Measurements from ENCODE around the gene LRRC1.

Gene LRRC1

GRCh38 chr6:53878808-53879207 is 84.0 kb downstream of the LRRC1 start:
- DNase-seq (ENCODE audit: low read depth in 4 of 4, low spot score in 1 of 4), result no peak

GRCh38 chr6:53879608-53880007 is 84.8 kb downstream of the LRRC1 start:
- no peak for DNase-seq (ENCODE audit: low read depth in 4 of 4, low spot score in 1 of 4)

GRCh38 chr6:53887316-53887715 is 92.5 kb downstream of the LRRC1 start:
- DNase-seq (ENCODE audit: low read depth in 4 of 4, low spot score in 1 of 4), result no peak

DNA sequence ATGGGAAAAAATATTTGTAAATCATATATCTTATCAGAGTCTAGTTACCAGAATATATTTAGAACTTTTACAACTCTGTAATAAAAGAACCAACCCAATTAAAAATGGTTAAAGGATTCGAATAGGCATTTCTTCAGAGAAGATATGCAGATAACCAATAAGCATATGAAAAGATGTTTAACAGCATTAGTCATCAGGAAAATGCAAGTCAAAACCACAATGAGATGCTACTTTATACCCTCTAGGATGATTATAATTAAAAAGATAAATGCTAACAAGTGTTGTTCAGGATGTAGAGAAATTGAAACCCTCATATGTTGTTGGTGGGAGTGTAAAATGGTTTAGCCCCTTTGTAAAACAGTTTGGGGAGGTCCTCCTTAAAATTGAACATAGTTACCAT is 94.1 kb downstream of the LRRC1 start:
- no peak for DNase-seq (ENCODE audit: low read depth in 4 of 4, low spot score in 1 of 4)

- DNase-seq (ENCODE audit: low read depth in 4 of 4, low spot score in 1 of 4), result no peak
Measured at GRCh38 chr6:53889365-53889764, 94.6 kb downstream of the LRRC1 start.

GRCh38 chr6:53892707-53893106 is 97.9 kb downstream of the LRRC1 start:
- DNase-seq (ENCODE audit: low read depth in 4 of 4, low spot score in 1 of 4), result no peak

DNA sequence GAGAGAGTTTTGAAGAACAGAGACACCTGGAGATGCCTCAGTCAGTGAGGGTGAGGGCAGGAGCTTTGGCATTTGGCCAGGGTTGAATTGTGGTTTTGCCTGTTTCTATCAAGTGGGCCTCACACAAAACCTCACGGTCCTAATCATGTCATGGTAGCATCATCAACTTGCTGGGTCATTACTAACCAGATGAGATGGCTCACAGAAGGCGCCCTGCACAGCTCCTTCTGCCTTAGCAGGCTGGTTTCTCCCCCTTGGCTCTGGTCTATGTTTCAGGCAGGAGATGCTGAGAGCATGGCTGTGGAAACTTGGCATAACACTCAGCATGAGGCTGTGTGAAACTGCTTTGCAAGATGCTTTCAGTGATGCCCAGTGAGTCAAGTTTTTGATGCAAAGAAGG is 99.3 kb downstream of the LRRC1 start:
- peak; percentile 5 to 22 (median 14) for DNase-seq (ENCODE audit: low read depth in 4 of 4, low spot score in 1 of 4)

- no peak for DNase-seq (ENCODE audit: low read depth in 4 of 4, low spot score in 1 of 4)
Measured at GRCh38 chr6:53896196-53896595, 101.4 kb downstream of the LRRC1 start.

DNA sequence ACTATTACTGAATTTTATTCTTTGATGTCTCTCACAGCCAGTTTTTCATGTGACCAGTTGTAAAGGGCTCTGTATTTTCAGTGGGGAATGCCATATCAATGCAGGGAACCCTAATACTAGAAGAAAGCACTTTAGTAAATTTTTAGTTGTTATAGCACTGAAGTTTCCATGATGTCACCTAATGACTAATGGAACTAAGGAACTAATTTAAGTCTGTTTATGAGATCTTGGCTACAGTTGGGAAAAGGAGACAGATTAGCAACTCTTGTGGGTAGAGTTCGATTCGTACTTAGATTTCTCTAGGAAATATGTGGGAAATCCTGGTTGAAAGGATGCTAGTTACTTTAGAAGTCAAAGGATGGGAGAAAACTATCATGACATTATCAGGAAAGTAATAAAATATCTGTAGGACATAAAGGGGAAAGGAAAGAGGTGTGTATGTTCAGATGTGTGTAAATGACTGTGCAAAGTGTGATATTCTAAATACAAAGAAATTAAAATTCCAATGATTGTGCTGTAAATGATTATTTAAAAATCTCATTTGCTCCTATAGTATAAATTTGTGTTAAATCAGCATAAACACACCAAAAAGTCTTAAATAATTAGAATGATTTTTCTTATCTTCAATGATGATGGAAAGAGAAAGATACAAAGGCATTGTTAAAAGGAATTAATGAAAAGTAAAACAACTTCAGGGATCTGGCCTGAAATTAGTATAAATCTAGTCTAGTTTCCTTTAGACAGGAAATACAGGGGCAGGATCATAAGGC is 103.4 kb downstream of the LRRC1 start:
- no peak for DNase-seq (ENCODE audit: low read depth in 4 of 4, low spot score in 1 of 4)

DNA sequence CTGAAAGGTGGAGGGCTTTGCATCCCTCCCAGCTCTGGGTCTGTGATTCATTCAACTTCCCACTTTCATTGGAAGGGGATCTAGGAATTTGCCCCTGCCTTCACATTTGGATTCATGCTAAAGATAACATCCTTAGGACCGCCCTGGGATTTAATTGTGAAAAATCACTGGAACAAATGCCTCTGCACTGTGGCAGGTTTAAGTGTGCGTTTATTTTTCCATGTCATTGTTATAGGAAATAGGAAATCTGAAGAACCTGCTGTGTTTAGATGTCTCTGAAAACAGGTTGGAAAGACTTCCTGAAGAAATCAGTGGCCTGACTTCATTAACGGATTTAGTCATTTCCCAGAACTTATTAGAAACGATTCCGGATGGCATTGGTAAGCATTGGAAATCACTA is 104.7 kb downstream of the LRRC1 start:
- DNase-seq (ENCODE audit: low read depth in 4 of 4, low spot score in 1 of 4), result no peak

- no peak for DNase-seq (ENCODE audit: low read depth in 4 of 4, low spot score in 1 of 4)
Measured at GRCh38 chr6:53903357-53903756, 108.6 kb downstream of the LRRC1 start.

DNA sequence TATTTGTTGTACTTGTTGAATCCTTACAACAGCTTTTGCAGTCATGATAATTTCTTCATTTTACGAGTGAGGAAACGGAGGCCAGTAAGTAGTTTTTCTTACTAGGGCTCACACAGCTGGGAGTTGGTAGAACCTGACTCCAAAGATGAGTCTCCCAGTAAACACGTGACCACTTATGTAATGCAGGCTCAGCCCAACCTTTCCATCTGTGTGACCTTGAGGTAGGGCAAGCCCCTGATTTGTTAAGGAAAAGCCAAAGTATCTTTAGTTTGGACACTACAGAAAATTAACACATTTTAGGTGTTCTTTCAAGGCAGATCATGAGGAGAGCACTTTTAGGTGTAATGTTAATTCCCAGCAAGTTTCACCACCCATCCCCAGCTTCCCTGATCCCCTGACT is 111.3 kb downstream of the LRRC1 start:
- DNase-seq (ENCODE audit: low read depth in 4 of 4, low spot score in 1 of 4), result no peak

DNA sequence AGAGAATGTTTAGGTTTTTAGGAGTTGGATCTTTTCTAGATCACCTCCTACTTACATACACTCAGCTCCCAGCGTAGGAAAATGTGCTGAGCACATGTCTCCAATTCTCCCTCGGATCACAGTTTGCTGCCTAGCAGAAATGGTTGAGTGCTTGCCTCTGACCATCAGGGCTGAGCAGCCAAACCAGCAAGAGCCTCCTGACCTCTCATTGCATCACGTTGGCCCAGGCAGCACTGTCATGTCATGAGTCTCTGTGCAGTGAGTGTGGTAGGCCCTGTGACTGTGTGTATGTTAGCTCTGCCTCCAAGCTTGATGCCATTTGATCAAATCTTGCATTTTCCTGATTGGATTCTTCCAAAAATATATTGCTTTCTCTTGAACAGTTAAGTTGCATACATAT is 112.0 kb downstream of the LRRC1 start:
- no peak for DNase-seq (ENCODE audit: low read depth in 4 of 4, low spot score in 1 of 4)

- DNase-seq (ENCODE audit: low read depth in 4 of 4, low spot score in 1 of 4), result no peak
Measured at GRCh38 chr6:53910834-53911233, 116.0 kb downstream of the LRRC1 start.

- DNase-seq (ENCODE audit: low read depth in 4 of 4, low spot score in 1 of 4), result no peak
Measured at GRCh38 chr6:53912661-53913060, 117.9 kb downstream of the LRRC1 start.

DNA sequence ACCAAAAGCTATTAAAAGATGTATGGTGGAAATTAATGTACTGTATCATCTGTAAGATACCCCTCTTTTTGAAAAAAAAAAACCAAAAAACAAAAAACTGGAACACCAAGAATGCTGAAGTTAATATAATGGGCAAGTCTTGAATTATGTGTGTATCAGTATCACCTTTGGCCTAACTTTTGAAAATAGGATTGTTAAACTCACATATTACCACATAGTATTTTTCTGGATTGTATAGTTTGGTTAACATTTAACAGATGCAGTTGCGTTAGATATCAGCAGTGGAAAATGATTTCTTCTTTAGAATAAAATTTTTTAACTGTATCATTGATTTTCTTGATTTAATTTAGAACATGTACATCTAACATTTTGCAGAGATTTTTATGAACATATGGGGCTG is 118.5 kb downstream of the LRRC1 start:
- no peak for DNase-seq (ENCODE audit: low read depth in 4 of 4, low spot score in 1 of 4)

DNA sequence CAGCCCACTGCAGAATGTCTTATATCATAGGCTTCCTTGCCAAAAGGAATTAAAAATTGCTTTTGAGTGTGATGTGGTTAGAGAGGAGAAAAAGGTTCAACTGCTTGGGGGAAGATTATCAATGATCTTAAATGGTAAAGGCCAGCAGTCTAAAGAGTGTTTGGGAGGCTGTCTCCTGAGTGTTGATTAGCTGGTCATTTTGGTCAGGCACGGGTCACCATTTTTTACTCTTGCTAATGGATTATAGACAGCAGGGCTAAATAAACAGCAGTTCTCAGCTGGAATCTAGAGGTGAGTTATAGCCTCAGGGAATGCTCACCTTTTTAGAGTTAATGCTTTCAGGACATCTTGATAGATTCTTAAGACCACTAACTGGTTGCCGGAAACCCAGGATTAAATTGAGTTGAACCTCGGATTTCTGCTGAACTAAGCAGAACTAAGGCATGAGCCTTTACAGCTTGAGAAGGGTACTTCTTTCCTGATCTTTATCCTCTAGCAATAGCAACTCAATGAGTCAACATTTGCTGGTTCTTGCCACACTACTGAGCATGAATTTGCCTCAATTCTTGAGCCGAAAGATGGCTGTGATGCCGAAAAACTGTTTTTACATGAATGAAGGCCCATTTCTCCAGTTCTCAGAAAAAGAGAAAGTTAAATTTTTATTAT is 120.4 kb downstream of the LRRC1 start:
- DNase-seq (ENCODE audit: low read depth in 4 of 4, low spot score in 1 of 4), result no peak

DNA sequence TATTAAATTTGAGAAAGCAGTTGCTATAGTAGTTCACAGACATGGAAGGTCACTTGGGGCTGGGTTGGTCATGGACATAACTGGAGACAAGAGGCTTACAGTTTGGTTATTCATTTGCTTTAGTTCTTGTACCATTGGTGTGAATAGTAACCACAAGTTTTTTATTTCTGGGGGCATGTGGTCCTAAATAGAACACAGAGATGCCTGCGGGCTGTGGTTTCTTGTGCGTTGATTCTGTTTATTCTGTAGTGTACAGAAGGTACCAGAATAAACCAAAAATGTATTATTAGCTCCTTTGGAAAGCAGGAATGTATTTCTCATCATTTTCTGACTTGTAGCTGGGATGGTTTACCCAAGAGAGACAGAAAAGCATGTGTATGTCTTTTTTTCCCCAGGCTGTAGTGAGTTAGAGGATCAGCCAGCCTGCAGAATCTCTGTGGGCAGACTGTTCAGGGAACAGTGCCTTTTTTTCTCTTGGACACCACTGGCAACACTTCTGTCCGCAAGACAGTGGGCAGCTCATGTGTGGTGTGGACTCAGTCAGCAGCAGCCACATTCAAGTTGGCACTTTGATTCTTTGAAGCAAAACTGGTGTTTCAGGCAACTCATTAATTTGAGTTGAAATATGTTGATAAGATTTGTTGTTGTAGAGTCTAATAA is 122.1 kb downstream of the LRRC1 start:
- DNase-seq (ENCODE audit: low read depth in 4 of 4, low spot score in 1 of 4), result no peak

DNA sequence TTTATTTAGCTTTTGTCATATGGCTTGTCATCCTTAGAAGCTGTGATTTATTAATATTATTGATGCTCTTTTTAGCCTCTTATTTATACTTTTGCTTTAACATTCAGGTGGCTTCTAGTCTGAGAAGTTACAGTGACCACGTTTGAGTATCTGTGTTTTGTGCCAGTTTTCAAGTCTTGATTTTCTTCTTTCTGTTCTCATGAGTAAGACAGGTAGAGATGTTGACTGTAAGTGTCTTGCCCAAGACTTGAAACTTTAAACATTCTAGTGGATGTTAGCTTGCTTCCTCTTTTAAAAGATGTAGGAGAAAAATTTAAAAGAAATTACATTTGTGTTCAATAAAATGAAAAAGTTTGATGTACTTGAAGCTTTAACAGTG is 122.6 kb downstream of the LRRC1 start:
- DNase-seq (ENCODE audit: low read depth in 4 of 4, low spot score in 1 of 4), result no peak

GRCh38 chr6:53918854-53919510 is 124.2 kb downstream of the LRRC1 start:
- DNase-seq (ENCODE audit: low read depth in 4 of 4, low spot score in 1 of 4), result no peak

- DNase-seq (ENCODE audit: low read depth in 4 of 4, low spot score in 1 of 4), result no peak
Measured at GRCh38 chr6:53919881-53920360, 125.1 kb downstream of the LRRC1 start.

DNA sequence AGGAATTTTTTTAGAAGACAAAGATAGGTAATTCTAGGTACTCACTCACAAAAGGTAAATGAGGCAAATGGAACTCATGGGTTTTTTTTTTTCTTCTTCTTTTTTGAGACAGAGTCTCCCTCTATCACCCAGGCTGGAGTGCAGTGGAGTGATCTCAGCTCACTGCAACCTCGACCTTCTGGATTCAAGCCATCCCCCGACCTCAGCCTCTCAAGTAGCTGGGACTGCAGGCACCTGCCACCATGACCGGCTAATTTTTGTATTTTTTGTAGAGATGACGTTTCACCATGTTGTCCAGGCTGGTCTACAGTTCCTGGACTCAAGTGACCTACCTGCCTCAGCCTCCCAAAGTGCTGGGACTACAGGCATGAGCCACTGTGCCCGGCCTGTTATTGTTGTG is 126.1 kb downstream of the LRRC1 start:
- no peak for DNase-seq (ENCODE audit: low read depth in 4 of 4, low spot score in 1 of 4)

Data from stimulated activated CD4-positive, alpha-beta T cell treated with anti-CD3 and anti-CD28 coated beads, Interleukin-1b, Interleukin-23, amount 100 ng/mL, for 24 hours (primary cell).